Neural progenitor cell (in vitro differentiated cells): ENCODE measurements around the gene SMAD2. TPM values are rescaled to one million over a fixed set of nuclear protein-coding genes. Genes with fewer than 3 reads are reported as not detected.

Experiments
- DNase-seq: peaks from one replicate; pipeline ENCODE4 v3.0.0-alpha.2; 2016; ENCODE audit warnings: low spot score
- H2AFZ ChIP-seq: fragments of 200-600 bp; sonication (generic); replicated peaks from 2 replicates; pipeline ENCODE4 v1.6.1; 2016; ENCODE audit warnings: antibody characterized with exemption
- H3F3A ChIP-seq: fragments of 200-600 bp; sonication (generic); 2 replicates; pipeline ENCODE4 v1.6.1; 2016; ENCODE audit warnings: antibody characterized with exemption, low read depth
- H3K27ac ChIP-seq: fragments of 200-600 bp; sonication (generic); 2 replicates; pipeline ENCODE4 v1.5.1; 2016; ENCODE audit warnings: mild to moderate bottlenecking
- H3K27me3 ChIP-seq: fragments of 200-600 bp; sonication (generic); 2 replicates; pipeline ENCODE4 v1.6.1; 2016; ENCODE audit warnings: mild to moderate bottlenecking, moderate library complexity
- H3K36me3 ChIP-seq: fragments of 200-600 bp; sonication (generic); 2 replicates; pipeline ENCODE4 v1.5.1; 2016
- H3K4me1 ChIP-seq: fragments of 200-600 bp; sonication (generic); 2 replicates; pipeline ENCODE4 v1.6.1; 2016; ENCODE audit warnings: mixed run types
- H3K4me2 ChIP-seq: fragments of 200-600 bp; sonication (generic); 2 replicates; pipeline ENCODE4 v1.6.1; 2016
- H3K4me3 ChIP-seq: fragments of 200-600 bp; sonication (generic); 2 replicates; pipeline ENCODE4 v1.5.1; 2016
- H3K79me2 ChIP-seq: fragments of 200-600 bp; sonication (generic); 2 replicates; pipeline ENCODE4 v1.6.1; 2016; ENCODE audit warnings: low read depth
- H3K9ac ChIP-seq: fragments of 200-600 bp; sonication (generic); 2 replicates; pipeline ENCODE4 v1.6.1; 2016
- H3K9me3 ChIP-seq: fragments of 200-600 bp; sonication (generic); 2 replicates; pipeline ENCODE4 v1.5.1; 2016; ENCODE audit warnings: low read depth
- H4K20me1 ChIP-seq: fragments of 200-600 bp; sonication (generic); 2 replicates; pipeline ENCODE4 v1.6.1; 2016; ENCODE audit warnings: low read depth
- H3K27ac Mint-ChIP-seq: 3 replicates; pipeline ENCODE4 v1.8.0; 2021; ENCODE audit warnings: mixed read lengths
- H3K27me3 Mint-ChIP-seq: 2 replicates; pipeline ENCODE4 v1.8.0; 2022; ENCODE audit warnings: low read depth, mild to moderate bottlenecking, inconsistent platforms, moderate library complexity, mixed read lengths; ENCODE audit not compliant: insufficient read depth
- H3K36me3 Mint-ChIP-seq: 3 replicates; pipeline ENCODE4 v1.8.0; 2021; ENCODE audit warnings: mixed read lengths
- H3K4me1 Mint-ChIP-seq: 3 replicates; pipeline ENCODE4 v1.8.0; 2021; ENCODE audit warnings: mixed read lengths
- H3K4me3 Mint-ChIP-seq: 3 replicates; pipeline ENCODE4 v1.8.0; 2021; ENCODE audit warnings: mild to moderate bottlenecking, moderate library complexity, mixed read lengths
- H3K9me3 Mint-ChIP-seq: 3 replicates; pipeline ENCODE4 v1.8.0; 2020; ENCODE audit warnings: mixed read lengths
- EZH2 ChIP-seq: fragments of 200-600 bp; sonication (generic); IDR thresholded peaks from 2 replicates; pipeline ENCODE4 v1.6.1; 2017; ENCODE audit warnings: antibody characterized with exemption, mild to moderate bottlenecking, moderate library complexity
- EZH2phosphoT487 ChIP-seq: fragments of 200-600 bp; sonication (generic); IDR thresholded peaks from 2 replicates; pipeline ENCODE4 v1.6.1; 2017; ENCODE audit warnings: antibody characterized with exemption
- total RNA-seq: library from RNA; depleted of rRNA; stranded (reverse); fragments of >200 nt; gene quantifications from 2 replicates; pipeline ENCODE4 v1.2.3, GENCODE V29; 2015; ENCODE audit warnings: low replicate concordance
- TF ChIP-seq, protein P1 (sequence below): fragments of 200-600 bp; sonication (generic); IDR thresholded peaks from 2 replicates; pipeline ENCODE4 v1.5.1; 2017; ENCODE audit warnings: antibody characterized with exemption, mild to moderate bottlenecking

SMAD2 gene
- total RNA-seq, 1 donor from 2014 or later = 233 TPM

DNA sequence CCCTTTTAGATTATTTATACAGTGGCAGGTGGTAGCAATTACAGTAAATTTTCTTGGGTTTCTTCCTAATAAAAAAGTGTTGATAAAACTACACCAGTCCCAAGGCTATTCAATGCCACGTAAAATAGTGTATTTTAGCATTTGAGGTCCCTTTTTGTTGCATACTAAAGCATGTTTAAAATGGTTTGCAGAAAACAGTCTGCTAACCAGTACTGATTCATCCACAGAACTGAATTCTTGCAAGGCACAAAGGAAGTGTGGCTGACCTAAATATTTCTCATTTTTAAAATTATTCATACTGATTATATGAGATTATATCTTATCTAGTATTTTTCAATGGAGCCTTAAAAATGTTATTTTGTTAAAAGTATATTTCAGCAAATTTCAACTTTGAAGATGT, 98.1 kb downstream of the SMAD2 start:
- Histone ChIP-seq H3K4me2 (no peak overlapping the region), H3K9ac (no peak overlapping the region), H3F3A (peaks cover 7% of the 10 kb centered on the region), H3K4me1 (no peaks in the 10 kb centered on the region), H3K79me2 (peaks cover 3% of the 10 kb centered on the region), H3K27ac (no peak overlapping the region), H4K20me1 (no peaks in the 10 kb centered on the region), H3K4me3 (no peak overlapping the region), H3K9me3 (no peaks in the 10 kb centered on the region), H3K36me3 (peaks cover 42% of the 10 kb centered on the region), H3K27me3 (no peaks in the 10 kb centered on the region), H2AFZ (no peak overlapping the region)
- Mint-ChIP-seq H3K27me3 (no peaks in the 10 kb centered on the region), H3K27ac (no peak overlapping the region), H3K36me3 (peaks cover 35% of the 10 kb centered on the region), H3K9me3 (peaks cover 10% of the 10 kb centered on the region), H3K4me1 (no peaks in the 10 kb centered on the region), H3K4me3 (no peak overlapping the region)
- no peak for DNase-seq
- TF ChIP-seq EZH2 (no peak), EZH2phosphoT487 (no peak)
- TF ChIP-seq, protein P1, sequence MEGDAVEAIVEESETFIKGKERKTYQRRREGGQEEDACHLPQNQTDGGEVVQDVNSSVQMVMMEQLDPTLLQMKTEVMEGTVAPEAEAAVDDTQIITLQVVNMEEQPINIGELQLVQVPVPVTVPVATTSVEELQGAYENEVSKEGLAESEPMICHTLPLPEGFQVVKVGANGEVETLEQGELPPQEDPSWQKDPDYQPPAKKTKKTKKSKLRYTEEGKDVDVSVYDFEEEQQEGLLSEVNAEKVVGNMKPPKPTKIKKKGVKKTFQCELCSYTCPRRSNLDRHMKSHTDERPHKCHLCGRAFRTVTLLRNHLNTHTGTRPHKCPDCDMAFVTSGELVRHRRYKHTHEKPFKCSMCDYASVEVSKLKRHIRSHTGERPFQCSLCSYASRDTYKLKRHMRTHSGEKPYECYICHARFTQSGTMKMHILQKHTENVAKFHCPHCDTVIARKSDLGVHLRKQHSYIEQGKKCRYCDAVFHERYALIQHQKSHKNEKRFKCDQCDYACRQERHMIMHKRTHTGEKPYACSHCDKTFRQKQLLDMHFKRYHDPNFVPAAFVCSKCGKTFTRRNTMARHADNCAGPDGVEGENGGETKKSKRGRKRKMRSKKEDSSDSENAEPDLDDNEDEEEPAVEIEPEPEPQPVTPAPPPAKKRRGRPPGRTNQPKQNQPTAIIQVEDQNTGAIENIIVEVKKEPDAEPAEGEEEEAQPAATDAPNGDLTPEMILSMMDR = no peak

DNA sequence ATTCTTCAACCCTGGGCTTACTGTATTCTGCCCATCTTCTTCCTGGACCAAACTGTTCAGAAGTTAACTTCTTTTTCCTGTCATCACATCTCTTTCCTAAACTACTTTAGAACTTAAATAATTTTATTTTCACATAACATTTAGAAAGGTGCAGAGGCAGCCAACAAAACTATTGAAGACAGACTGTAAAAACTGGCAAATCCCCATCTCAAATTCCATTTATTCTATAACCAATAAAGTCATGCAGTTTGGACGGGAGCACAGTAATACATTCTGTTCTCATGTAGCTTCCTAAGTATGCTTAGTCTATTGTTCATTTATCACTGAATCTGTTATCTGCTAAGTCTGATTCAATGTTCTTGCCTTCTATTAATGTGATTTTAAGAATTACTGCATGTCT, 99.1 kb downstream of the SMAD2 start:
- no peaks in the 10 kb centered on the region for H3K27me3 ChIP-seq
- no peaks in the 10 kb centered on the region for H3K4me1 Mint-ChIP-seq
- TF ChIP-seq EZH2phosphoT487 (no peak), EZH2 (no peak)
- TF ChIP-seq, protein P1 = no peak
- H3K27ac Mint-ChIP-seq = no peak overlapping the region
- H3K4me1 ChIP-seq = no peaks in the 10 kb centered on the region
- H3K4me3 Mint-ChIP-seq = no peak overlapping the region
- H3K4me3 ChIP-seq = no peak overlapping the region
- peaks cover 18% of the 10 kb centered on the region for H3K9me3 Mint-ChIP-seq
- peaks cover 3% of the 10 kb centered on the region for H3K79me2 ChIP-seq
- no peak overlapping the region for H3K4me2 ChIP-seq
- H3K9ac ChIP-seq = no peak overlapping the region
- no peak for DNase-seq
- H3K9me3 ChIP-seq = no peaks in the 10 kb centered on the region
- H3K36me3 ChIP-seq = peaks cover 45% of the 10 kb centered on the region
- H2AFZ ChIP-seq = no peak overlapping the region
- H3K27ac ChIP-seq = no peak overlapping the region
- H3F3A ChIP-seq = peaks cover 8% of the 10 kb centered on the region
- no peaks in the 10 kb centered on the region for H4K20me1 ChIP-seq
- peaks cover 37% of the 10 kb centered on the region for H3K36me3 Mint-ChIP-seq
- peaks cover 3% of the 10 kb centered on the region for H3K27me3 Mint-ChIP-seq

DNA sequence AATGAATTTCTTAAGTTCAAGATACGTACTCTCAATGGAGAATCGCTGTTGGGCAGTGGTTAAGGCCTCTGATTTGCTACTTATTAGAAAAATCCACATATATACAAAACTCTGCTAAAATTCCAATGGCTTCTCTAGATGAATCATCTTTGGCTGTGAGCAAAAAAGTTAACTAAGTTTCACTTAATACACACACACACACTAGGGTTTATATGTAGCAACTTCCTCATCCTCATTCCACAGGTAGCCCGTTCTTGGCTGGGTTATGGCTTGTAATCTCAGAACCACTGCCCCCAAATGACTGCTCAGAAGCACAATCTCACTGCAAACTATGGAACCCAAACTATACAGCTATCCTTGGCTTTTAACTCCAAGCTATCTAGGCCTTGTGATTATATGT, 99.7 kb downstream of the SMAD2 start:
- peaks cover 46% of the 10 kb centered on the region for H3K36me3 ChIP-seq
- TF ChIP-seq EZH2phosphoT487 (no peak), EZH2 (no peak)
- TF ChIP-seq, protein P1 = no peak

More for the DNA sequence above, 99.7 kb downstream of the SMAD2 start:
- Mint-ChIP-seq H3K9me3 (peaks cover 20% of the 10 kb centered on the region), H3K36me3 (peaks cover 43% of the 10 kb centered on the region), H3K4me3 (no peak overlapping the region), H3K27ac (no peak overlapping the region), H3K27me3 (peaks cover 3% of the 10 kb centered on the region), H3K4me1 (no peaks in the 10 kb centered on the region)
- H4K20me1 ChIP-seq = no peaks in the 10 kb centered on the region
- no peak overlapping the region for H2AFZ ChIP-seq
- H3K27ac ChIP-seq = no peak overlapping the region
- H3K79me2 ChIP-seq = peaks cover 3% of the 10 kb centered on the region
- no peak for DNase-seq
- no peaks in the 10 kb centered on the region for H3K27me3 ChIP-seq
- no peaks in the 10 kb centered on the region for H3K4me1 ChIP-seq
- H3K9me3 ChIP-seq = no peaks in the 10 kb centered on the region
- no peak overlapping the region for H3K4me3 ChIP-seq
- no peak overlapping the region for H3K4me2 ChIP-seq
- peaks cover 14% of the 10 kb centered on the region for H3F3A ChIP-seq
- no peak overlapping the region for H3K9ac ChIP-seq
